GM18511 (cell line): ENCODE data around the gene PIP5KL1.

ENCODE experiments used
- ATAC-seq: cut with Tn5 transposase; IDR thresholded peaks from one replicate; pipeline ENCODE4 v1.9.1; 2021; ENCODE audit warnings: mild to moderate bottlenecking, moderate library complexity; ENCODE audit not compliant: unreplicated experiment

Gene PIP5KL1

GRCh38 chr9:127875306-127875966 lies 55.1 kb downstream of the PIP5KL1 start:
- no peak for ATAC-seq

GRCh38 chr9:127874301-127875221 lies 56.0 kb downstream of the PIP5KL1 start:
- no peak for ATAC-seq

- ATAC-seq: no peak
These were observed 56.7 kb downstream of the PIP5KL1 start for GRCh38 chr9:127873886-127874285.

- no peak for ATAC-seq
These were observed 57.3 kb downstream of the PIP5KL1 start for GRCh38 chr9:127873223-127873691.

- ATAC-seq: no peak
These were observed 58.0 kb downstream of the PIP5KL1 start for GRCh38 chr9:127872369-127873222.

GRCh38 chr9:127871531-127871930 lies 59.0 kb downstream of the PIP5KL1 start:
- no peak for ATAC-seq

- no peak for ATAC-seq
These were observed 59.7 kb downstream of the PIP5KL1 start for GRCh38 chr9:127870887-127871286.
